SU-DHL-6 (cell line): ENCODE data around the gene ANKRD13D.

Experiments
- CTCF ChIP-seq: fragments of 200-600 bp; sonication (generic); IDR thresholded peaks from one replicate; pipeline ENCODE4 v1.5.1; 2017; ENCODE audit warnings: antibody characterized with exemption, mild to moderate bottlenecking, low read length, moderate library complexity; ENCODE audit not compliant: insufficient read depth, poor library complexity, severe bottlenecking
- EZH2phosphoT487 ChIP-seq: fragments of 200-600 bp; sonication (generic), shearing (Covaris generic); conservative IDR thresholded peaks from 2 replicates; pipeline ENCODE4 v1.6.1; 2018; ENCODE audit warnings: mild to moderate bottlenecking, antibody characterized with exemption, low read length, moderate library complexity, mixed read lengths

GRCh38 chr11:67311051-67311555 is 22.0 kb downstream of the ANKRD13D start:
- TF ChIP-seq CTCF (no peak), EZH2phosphoT487 (no peak)
